GM12891 (cell line): Measurements from ENCODE around the gene CIDEC.

Experiments used
- PAX5 ChIP-seq: IDR thresholded peaks from 2 replicates; pipeline ENCODE4 v1.6.1; 2011; ENCODE audit warnings: low read length, moderate library complexity, mild to moderate bottlenecking; ENCODE audit not compliant: insufficient read depth, severe bottlenecking
- POLR2A ChIP-seq: IDR thresholded peaks from 2 replicates; pipeline ENCODE4 v1.6.1; 2011; ENCODE audit warnings: low read depth, low read length, control low read depth
- POLR2AphosphoS5 ChIP-seq: IDR thresholded peaks from 2 replicates; pipeline ENCODE4 v1.6.1; 2011; ENCODE audit warnings: low read depth, low read length, control low read depth
- TAF1 ChIP-seq: IDR thresholded peaks from 2 replicates; pipeline ENCODE4 v1.6.1; 2011; ENCODE audit warnings: low read depth, low read length, control low read depth

DNA sequence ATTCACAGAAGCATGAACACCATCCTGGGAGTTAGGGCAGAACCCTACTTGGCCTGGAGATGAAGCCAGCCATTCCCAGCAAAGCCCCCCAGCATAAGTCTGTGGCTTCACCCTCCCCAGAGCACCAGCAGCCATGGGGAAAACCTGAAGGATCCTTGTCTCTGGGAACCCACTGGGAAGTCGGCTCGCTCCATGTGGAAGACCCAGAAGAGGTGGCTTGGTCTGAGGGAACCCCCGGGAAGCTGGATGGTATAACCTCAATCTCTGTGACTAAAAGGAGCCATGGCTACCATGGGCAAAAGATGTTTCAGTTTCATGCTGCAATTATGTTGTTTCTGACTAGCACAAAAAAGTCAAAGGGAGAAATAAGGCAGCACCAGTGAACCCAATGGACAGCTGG is 24.5 kb downstream of the CIDEC start:
- TF ChIP-seq POLR2A (no peak), TAF1 (no peak), POLR2AphosphoS5 (no peak), PAX5 (no peak)
